Renal pelvis (tissue), 12 donors: Measurements from ENCODE around the gene GBP3. TPM values are rescaled to one million over a fixed set of nuclear protein-coding genes. Genes with fewer than 3 reads are reported as not detected.
"Not testable (repeated sequence)": the region's sequence is repeated elsewhere in the genome, so short reads cannot be mapped to it uniquely, and the experiment has no call there.

Experiments
- DNase-seq: peaks from one replicate; pipeline ENCODE4 v3.0.0-alpha.2; 2013
- long read RNA-seq, 16 experiments: transcript quantifications; one replicate each; lab custom pipeline, GENCODE V29; 2026
- polyA plus RNA-seq, 3 donors: library from polyadenylated mRNA; unstranded; fragments of 120-200 nt; gene quantifications; one replicate each; pipeline ENCODE4 v1.2.1, GENCODE V29; 2013; ENCODE audit not compliant: insufficient read length in 3 of 3

Gene GBP3
- polyA plus RNA-seq: 10 to 100 TPM; 10.9 to 21.1 (median 15.6) TPM
- long read RNA-seq, donor 1: 0 reads
- long read RNA-seq, donor 2, partial matches to known transcripts: 0 of 3 reads
- long read RNA-seq, donor 2, other reads (novel, unspliced or antisense): 0 of 3 reads
- long read RNA-seq, donor 3: 0 reads
- long read RNA-seq, donor 4: 0 reads
- long read RNA-seq, donor 5, partial matches to known transcripts: 0 of 1 reads
- long read RNA-seq, donor 5, other reads (novel, unspliced or antisense): 0 of 1 reads
- long read RNA-seq, donor 6, partial matches to known transcripts: 0 of 1 reads
- long read RNA-seq, donor 6, other reads (novel, unspliced or antisense): 0 of 1 reads
- long read RNA-seq, donor 7: 0 reads
- long read RNA-seq, donor 8: 0 reads
- long read RNA-seq, donor 9, partial matches to known transcripts: 0 of 2 reads
- long read RNA-seq, donor 9, other reads (novel, unspliced or antisense): 0 of 2 reads
- long read RNA-seq, donor 10: 0 reads
- long read RNA-seq, donor 11, partial matches to known transcripts: 0 of 1 reads
- long read RNA-seq, donor 11, other reads (novel, unspliced or antisense): 0 of 1 reads
- long read RNA-seq, donor 12, partial matches to known transcripts: 0 of 5 reads
- long read RNA-seq, donor 12, other reads (novel, unspliced or antisense): 0 of 5 reads
- long read RNA-seq, donor 13, partial matches to known transcripts: 0 of 1 reads
- long read RNA-seq, donor 13, other reads (novel, unspliced or antisense): 0 of 1 reads
- long read RNA-seq, donor 14: 0 reads
- long read RNA-seq, donor 15, partial matches to known transcripts: 0 of 6 reads
- long read RNA-seq, donor 15, other reads (novel, unspliced or antisense): 0 of 6 reads
- long read RNA-seq, donor 16, partial matches to known transcripts: 0 of 4 reads
- long read RNA-seq, donor 16, other reads (novel, unspliced or antisense): 0 of 4 reads

GRCh38 chr1:89022167-89022959 is at the start of gene GBP3:
TSS of gene GBP3 (minus strand) at chr1:89022866. CDS start at chr1:89020721, 2,145 bp downstream.
- peak; percentile 35 for DNase-seq

GRCh38 chr1:89070509-89070908 is 47.8 kb upstream of the GBP3 start:
- DNase-seq: no peak

GRCh38 chr1:89069951-89070350 is 47.3 kb upstream of the GBP3 start:
- no peak for DNase-seq

GRCh38 chr1:89068291-89068690 is 45.6 kb upstream of the GBP3 start:
- no peak for DNase-seq

- DNase-seq: peak; percentile 47
These were observed 42.6 kb upstream of the GBP3 start, which contains the start of gene GBP1 for GRCh38 chr1:89065079-89065868. TSS of gene GBP1 (minus strand) at chr1:89065208. CDS start at chr1:89063234, 1,974 bp downstream.

GRCh38 chr1:89064632-89065031 is 42.0 kb upstream of the GBP3 start:
- DNase-seq: no peak

- no peak for DNase-seq
These were observed 40.4 kb upstream of the GBP3 start for GRCh38 chr1:89063094-89063493.

GRCh38 chr1:89060091-89060490 is 37.4 kb upstream of the GBP3 start:
- DNase-seq: no peak

- no peak for DNase-seq
These were observed 29.3 kb upstream of the GBP3 start for GRCh38 chr1:89051955-89052312.

- no peak for DNase-seq
These were observed 28.8 kb upstream of the GBP3 start for GRCh38 chr1:89051300-89051954.

- DNase-seq: no peak
These were observed 28.0 kb upstream of the GBP3 start for GRCh38 chr1:89050649-89051033.

- DNase-seq: not testable (repeated sequence)
These were observed 27.4 kb upstream of the GBP3 start for GRCh38 chr1:89049901-89050648.

GRCh38 chr1:89049187-89049586 is 26.5 kb upstream of the GBP3 start:
- not testable (repeated sequence) for DNase-seq

- DNase-seq: no peak
These were observed 25.1 kb upstream of the GBP3 start for GRCh38 chr1:89047734-89048133.

- DNase-seq: not testable (repeated sequence)
These were observed 23.9 kb upstream of the GBP3 start for GRCh38 chr1:89046318-89047183.

- no peak for DNase-seq
These were observed 22.5 kb upstream of the GBP3 start for GRCh38 chr1:89044970-89045721.

GRCh38 chr1:89043940-89044339 is 21.3 kb upstream of the GBP3 start:
- no peak for DNase-seq

GRCh38 chr1:89042491-89042890 is 19.8 kb upstream of the GBP3 start:
- DNase-seq: no peak
